HUES64 (cell line): ENCODE results near the gene PTPRD.
"Not testable (repeated sequence)": the region's sequence is repeated elsewhere in the genome, so short reads cannot be mapped to it uniquely, and the experiment has no call there.

Source experiments
- H3K27ac ChIP-seq: 2 replicates; pipeline ENCODE4 v1.7.0; 2013; ENCODE audit warnings: low read depth, low read length, inconsistent platforms
- H3K27me3 ChIP-seq: 2 replicates; pipeline ENCODE4 v1.6.1; 2013; ENCODE audit warnings: mild to moderate bottlenecking, low read length; ENCODE audit not compliant: insufficient read depth
- H3K36me3 ChIP-seq: 2 replicates; pipeline ENCODE4 v1.6.1; 2013; ENCODE audit warnings: mild to moderate bottlenecking, low read length; ENCODE audit not compliant: insufficient read depth
- H3K4me1 ChIP-seq: 2 replicates; pipeline ENCODE4 v1.6.1; 2013; ENCODE audit warnings: mild to moderate bottlenecking, low read length, moderate library complexity; ENCODE audit not compliant: insufficient read depth
- H3K4me3 ChIP-seq: 2 replicates; pipeline ENCODE4 v1.5.1; 2013; ENCODE audit warnings: mild to moderate bottlenecking, low read length, moderate library complexity
- H3K9ac ChIP-seq: 2 replicates; pipeline ENCODE4 v1.6.1; 2013; ENCODE audit warnings: mild to moderate bottlenecking, low read depth, low read length
- H3K9me3 ChIP-seq: 2 replicates; pipeline ENCODE4 v1.6.1; 2013; ENCODE audit warnings: low read depth, low read length; ENCODE audit not compliant: insufficient read depth
- WGBS: fragments of 150-250, 120-280 bp; methylation state at CpG from one replicate; pipeline ENCODE4 v1.1.7; 2013; ENCODE audit warnings: missing lambda C conversion rate; 5-methylcytosine and 5-hydroxymethylcytosine counted together

The PTPRD gene

GRCh38 chr9:10479172-10479571, 133.6 kb downstream of the PTPRD start:
- no peaks in the 10 kb centered on the region for H3K4me1 ChIP-seq
- 37% methylated on average over 3 of the region's 3 CpGs for WGBS
- no peaks in the 10 kb centered on the region for H3K36me3 ChIP-seq
- no peak overlapping the region for H3K4me3 ChIP-seq
- H3K9ac ChIP-seq, result no peak overlapping the region
- no peak overlapping the region for H3K27ac ChIP-seq
- no peaks in the 10 kb centered on the region for H3K27me3 ChIP-seq
- H3K9me3 ChIP-seq, result no peaks in the 10 kb centered on the region

GRCh38 chr9:10449201-10449617, 163.6 kb downstream of the PTPRD start:
- H3K27me3 ChIP-seq, H3K9ac ChIP-seq, H3K4me3 ChIP-seq, H3K9me3 ChIP-seq, H3K27ac ChIP-seq, H3K36me3 ChIP-seq: not testable (repeated sequence)
- peaks cover 15% of the 10 kb centered on the region for H3K4me1 ChIP-seq
- WGBS, result 97% methylated on average over 28 of the region's 28 CpGs

- H3K27me3 ChIP-seq, result no peaks in the 10 kb centered on the region
- H3K36me3 ChIP-seq, result no peaks in the 10 kb centered on the region
- no peak overlapping the region for H3K4me3 ChIP-seq
- H3K9ac ChIP-seq, result no peak overlapping the region
- H3K4me1 ChIP-seq, result peaks cover 15% of the 10 kb centered on the region
- no peak overlapping the region for H3K27ac ChIP-seq
- H3K9me3 ChIP-seq, result no peaks in the 10 kb centered on the region
- 88% methylated on average over 3 of the region's 3 CpGs for WGBS
Measured at GRCh38 chr9:10447036-10447435, 165.8 kb downstream of the PTPRD start.

GRCh38 chr9:10443868-10444204, 169.0 kb downstream of the PTPRD start:
- no peak overlapping the region for H3K9ac ChIP-seq
- peaks cover 25% of the 10 kb centered on the region for H3K4me1 ChIP-seq
- no peaks in the 10 kb centered on the region for H3K9me3 ChIP-seq
- no peak overlapping the region for H3K4me3 ChIP-seq
- H3K27ac ChIP-seq, result no peak overlapping the region
- no peaks in the 10 kb centered on the region for H3K36me3 ChIP-seq
- H3K27me3 ChIP-seq, result no peaks in the 10 kb centered on the region

GRCh38 chr9:10443181-10443867, 169.5 kb downstream of the PTPRD start:
- H3K9me3 ChIP-seq, result no peaks in the 10 kb centered on the region
- no peaks in the 10 kb centered on the region for H3K36me3 ChIP-seq
- no peak overlapping the region for H3K4me3 ChIP-seq
- peaks cover 25% of the 10 kb centered on the region for H3K4me1 ChIP-seq
- 100% methylated on average over 3 of the region's 4 CpGs for WGBS
- no peak overlapping the region for H3K27ac ChIP-seq
- H3K27me3 ChIP-seq, result no peaks in the 10 kb centered on the region
- no peak overlapping the region for H3K9ac ChIP-seq

GRCh38 chr9:10438955-10439354, 173.8 kb downstream of the PTPRD start:
- 89% methylated on average over 6 of the region's 7 CpGs for WGBS
- no peak overlapping the region for H3K27ac ChIP-seq

GRCh38 chr9:10436756-10437155, 176.0 kb downstream of the PTPRD start:
- Histone ChIP-seq H3K9me3 (no peaks in the 10 kb centered on the region), H3K4me1 (peaks cover 26% of the 10 kb centered on the region), H3K36me3 (no peaks in the 10 kb centered on the region), H3K27ac (no peak overlapping the region), H3K9ac (no peak overlapping the region), H3K4me3 (no peak overlapping the region), H3K27me3 (no peaks in the 10 kb centered on the region)
- 94% methylated on average over 4 of the region's 4 CpGs for WGBS

More at GRCh38 chr9:10438955-10439354, 173.8 kb downstream of the PTPRD start:
- no peaks in the 10 kb centered on the region for H3K27me3 ChIP-seq
- H3K9ac ChIP-seq, result no peak overlapping the region
- H3K36me3 ChIP-seq, result no peaks in the 10 kb centered on the region
- H3K9me3 ChIP-seq, result no peaks in the 10 kb centered on the region
- H3K4me1 ChIP-seq, result peaks cover 23% of the 10 kb centered on the region
- no peak overlapping the region for H3K4me3 ChIP-seq

- Histone ChIP-seq H3K36me3 (no peaks in the 10 kb centered on the region), H3K27me3 (no peaks in the 10 kb centered on the region), H3K4me3 (no peak overlapping the region), H3K27ac (no peak overlapping the region), H3K9me3 (no peaks in the 10 kb centered on the region), H3K9ac (no peak overlapping the region), H3K4me1 (peaks cover 16% of the 10 kb centered on the region)
- 100% methylated on average over 1 of the region's 1 CpG for WGBS
Measured at GRCh38 chr9:10434412-10434811, 178.4 kb downstream of the PTPRD start.

- H3K4me3 ChIP-seq, result no peak overlapping the region
- H3K4me1 ChIP-seq, result no peaks in the 10 kb centered on the region
- no peaks in the 10 kb centered on the region for H3K36me3 ChIP-seq
- H3K27me3 ChIP-seq, result no peaks in the 10 kb centered on the region
- no peak overlapping the region for H3K9ac ChIP-seq
- no peak overlapping the region for H3K27ac ChIP-seq
- no peaks in the 10 kb centered on the region for H3K9me3 ChIP-seq
Measured at GRCh38 chr9:10411272-10411671, 201.5 kb downstream of the PTPRD start.

GRCh38 chr9:10403283-10403682, 209.5 kb downstream of the PTPRD start:
- Histone ChIP-seq H3K27me3 (no peaks in the 10 kb centered on the region), H3K27ac (no peak overlapping the region), H3K36me3 (no peaks in the 10 kb centered on the region), H3K4me1 (no peaks in the 10 kb centered on the region), H3K9me3 (no peaks in the 10 kb centered on the region), H3K4me3 (no peak overlapping the region), H3K9ac (no peak overlapping the region)
- WGBS, result 94% methylated on average over 1 of the region's 1 CpG

- Histone ChIP-seq H3K27ac (no peak overlapping the region), H3K9ac (no peak overlapping the region), H3K9me3 (no peaks in the 10 kb centered on the region), H3K4me3 (no peak overlapping the region), H3K27me3 (no peaks in the 10 kb centered on the region), H3K36me3 (no peaks in the 10 kb centered on the region), H3K4me1 (no peaks in the 10 kb centered on the region)
- 92% methylated on average over 2 of the region's 2 CpGs for WGBS
Measured at GRCh38 chr9:10396615-10397014, 216.2 kb downstream of the PTPRD start.

- Histone ChIP-seq H3K4me1 (no peaks in the 10 kb centered on the region), H3K4me3 (no peak overlapping the region), H3K36me3 (no peaks in the 10 kb centered on the region), H3K27me3 (no peaks in the 10 kb centered on the region), H3K9ac (no peak overlapping the region), H3K27ac (no peak overlapping the region), H3K9me3 (no peaks in the 10 kb centered on the region)
- 79% methylated on average over 1 of the region's 1 CpG for WGBS
Measured at GRCh38 chr9:10387282-10387681, 225.5 kb downstream of the PTPRD start.
